ENCODE data around the gene HOXD8.

GRCh38 chr2:176145085-176145969, 15.8 kb downstream of the HOXD8 start:
- no peak for TF ChIP-seq CTCF (IDR thresholded peaks at IDR 0.05)
- TF ChIP-seq POLR2A (IDR thresholded peaks at IDR 0.05), result no peak

Data from testis (tissue), 2 donors.